H1 (cell line): ENCODE measurements around the gene CTNNA3. TPM values are rescaled to one million over a fixed set of nuclear protein-coding genes. Genes with fewer than 3 reads are reported as not detected.

Source experiments
- CTCF ChIA-PET: fragments of 300-600 bp; sonication (Branson Sonifier 250); formaldehyde crosslinking; loops from one replicate; lab custom pipeline; 2021; ENCODE audit not compliant: partially characterized antibody; lab: Charles Lee
- POLR2A ChIA-PET: fragments of 300-600 bp; sonication (Branson Sonifier 250); formaldehyde crosslinking; loops from one replicate; lab custom pipeline; 2021; ENCODE audit warnings: inconsistent platforms; ENCODE audit not compliant: partially characterized antibody; lab: Charles Lee
- DNase-seq, 2 experiments: peaks; one replicate each; pipeline versions ENCODE4 v3.0.0 to v3.0.0-alpha.2; 2010 to 2022; ENCODE audit warnings: low spot score in 2 of 2, low read depth in 1 of 2, mixed read lengths in 1 of 2
- FAIRE-seq: peaks from 2 replicates; lab custom pipeline; 2011; peaks lifted over from hg19 to GRCh38; lab: Jason Lieb, UNC
- H2AFZ ChIP-seq: 2 replicates; pipeline ENCODE4 v1.8.1; 2012; ENCODE audit warnings: low read length, inconsistent platforms
- H2AK5ac ChIP-seq: 2 replicates; pipeline ENCODE4 v1.6.1; 2013; ENCODE audit warnings: low read depth, low read length
- H2BK120ac ChIP-seq: replicated peaks from 2 replicates; pipeline ENCODE3; 2013; ENCODE audit warnings: low read depth, low read length, inconsistent platforms
- H2BK12ac ChIP-seq: 2 replicates; pipeline ENCODE4 v1.6.1; 2013; ENCODE audit warnings: low read depth, low read length
- H2BK15ac ChIP-seq: 2 replicates; pipeline ENCODE4 v1.6.1; 2013; ENCODE audit warnings: low read length
- H2BK20ac ChIP-seq: 2 replicates; pipeline ENCODE4 v1.6.1; 2013; ENCODE audit warnings: low read length
- H2BK5ac ChIP-seq: 2 replicates; pipeline ENCODE4 v1.6.1; 2013; ENCODE audit warnings: low read depth, low read length
- H3K14ac ChIP-seq: 2 replicates; pipeline ENCODE4 v1.6.1; 2013; ENCODE audit warnings: inconsistent platforms; ENCODE audit not compliant: insufficient read length
- H3K18ac ChIP-seq: 2 replicates; pipeline ENCODE4 v1.6.1; 2013; ENCODE audit warnings: low read length; ENCODE audit errors: extremely low read depth
- H3K23ac ChIP-seq: 2 replicates; pipeline ENCODE4 v1.6.1; 2013; ENCODE audit warnings: inconsistent platforms; ENCODE audit not compliant: insufficient read length
- H3K23me2 ChIP-seq: 2 replicates; pipeline ENCODE4 v1.6.1; 2013; ENCODE audit warnings: low read depth, low read length
- H3K27ac ChIP-seq: 2 replicates; pipeline ENCODE4 v1.6.1; 2011; ENCODE audit warnings: low read depth, low read length, inconsistent platforms
- H3K27me3 ChIP-seq, 4 experiments: replicated peaks in 1 of 4; 1 replicate in 1 of 4; 2 replicates in 3 of 4; pipeline versions ENCODE4 v1.6.1 to v1.8.1; 2011 to 2013; ENCODE audit warnings: low read length in 3 of 4, mild to moderate bottlenecking in 3 of 4, inconsistent platforms in 2 of 4, mixed read lengths in 2 of 4, moderate library complexity in 1 of 4; ENCODE audit not compliant: control insufficient read depth in 3 of 4, insufficient read depth in 3 of 4; ENCODE audit errors: extremely low read depth in 1 of 4
- H3K36me3 ChIP-seq, 4 experiments: 2 replicates each; pipeline versions ENCODE4 v1.6.1 to v1.8.1; 2011 to 2013; ENCODE audit warnings: mild to moderate bottlenecking in 4 of 4, low read length in 3 of 4, moderate library complexity in 2 of 4, control low read depth in 1 of 4, inconsistent platforms in 1 of 4; ENCODE audit not compliant: insufficient read depth in 4 of 4, control insufficient read depth in 2 of 4
- H3K4ac ChIP-seq: replicated peaks from 2 replicates; pipeline ENCODE3; 2013; ENCODE audit warnings: low read length, low read depth, mixed read lengths, inconsistent platforms; ENCODE audit not compliant: insufficient read length
- H3K4me1 ChIP-seq, 4 experiments: replicated peaks in 1 of 4; 1 replicate in 1 of 4; 2 replicates in 3 of 4; pipeline versions ENCODE4 v1.6.1 to v1.8.1; 2011 to 2013; ENCODE audit warnings: low read length in 3 of 4, inconsistent platforms in 2 of 4, mixed read lengths in 1 of 4; ENCODE audit not compliant: insufficient read depth in 4 of 4, control insufficient read depth in 3 of 4
- H3K4me2 ChIP-seq, 2 experiments: 2 replicates each; pipeline versions ENCODE4 v1.6.1 to v1.8.1; 2011 to 2013; ENCODE audit warnings: low read depth in 2 of 2, low read length in 2 of 2, control low read depth in 1 of 2, inconsistent platforms in 1 of 2, mild to moderate bottlenecking in 1 of 2; ENCODE audit not compliant: insufficient read depth in 1 of 2
- H3K4me3 ChIP-seq, 4 experiments: fragments of 200-600, 300-600 bp in 1 of 4; sonication (generic), shearing (Covaris generic), sonication (Bioruptor Twin) in 1 of 4; 2 replicates each; pipeline versions ENCODE4 v1.5.1 to v1.8.1; 2011 to 2016; ENCODE audit warnings: low read length in 4 of 4, low read depth in 3 of 4, control low read depth in 2 of 4, inconsistent platforms in 2 of 4, mild to moderate bottlenecking in 2 of 4, mixed read lengths in 1 of 4, moderate library complexity in 1 of 4; ENCODE audit not compliant: insufficient read depth in 2 of 4; ENCODE audit errors: extremely low read depth in 1 of 4
- H3K56ac ChIP-seq: replicated peaks from 2 replicates; pipeline ENCODE3; 2013; ENCODE audit warnings: low read depth, mild to moderate bottlenecking, mixed read lengths, low read length, inconsistent platforms; ENCODE audit not compliant: insufficient read length
- H3K79me1 ChIP-seq: 2 replicates; pipeline ENCODE4 v1.6.1; 2013; ENCODE audit warnings: low read depth, low read length, control low read depth
- H3K79me2 ChIP-seq, 2 experiments: 2 replicates each; pipeline versions ENCODE4 v1.6.1 to v1.8.1; 2012 to 2013; ENCODE audit warnings: low read length in 2 of 2, mild to moderate bottlenecking in 2 of 2, inconsistent platforms in 1 of 2; ENCODE audit not compliant: insufficient read depth in 2 of 2, control insufficient read depth in 1 of 2
- H3K9ac ChIP-seq, 4 experiments: replicated peaks in 1 of 4; 1 replicate in 1 of 4; 2 replicates in 3 of 4; pipeline versions ENCODE4 v1.6.1 to v1.8.1; 2011 to 2013; ENCODE audit warnings: low read depth in 3 of 4, low read length in 3 of 4, control low read depth in 2 of 4, mild to moderate bottlenecking in 2 of 4, moderate library complexity in 2 of 4, inconsistent platforms in 1 of 4; ENCODE audit errors: extremely low read depth in 1 of 4
- H3K9me3 ChIP-seq, 2 experiments: 2 replicates each; pipeline versions ENCODE4 v1.6.1 to v1.8.1; 2012 to 2013; ENCODE audit warnings: mild to moderate bottlenecking in 2 of 2, moderate library complexity in 2 of 2, control low read depth in 1 of 2, inconsistent platforms in 1 of 2, low read depth in 1 of 2, low read length in 1 of 2, mixed read lengths in 1 of 2; ENCODE audit not compliant: insufficient read depth in 2 of 2
- H4K20me1 ChIP-seq, 2 experiments: replicated peaks in 1 of 2; 2 replicates each; pipeline versions ENCODE3 to v1.8.1; 2011 to 2013; ENCODE audit warnings: inconsistent platforms in 2 of 2, low read length in 2 of 2, mild to moderate bottlenecking in 1 of 2; ENCODE audit not compliant: insufficient read depth in 2 of 2, control insufficient read depth in 1 of 2
- H4K5ac ChIP-seq: 2 replicates; pipeline ENCODE4 v1.6.1; 2013; ENCODE audit warnings: low read length, low read depth, mixed read lengths, inconsistent platforms; ENCODE audit not compliant: insufficient read length
- H4K8ac ChIP-seq: 2 replicates; pipeline ENCODE4 v1.8.0; 2013; ENCODE audit warnings: mild to moderate bottlenecking, moderate library complexity, low read length, inconsistent platforms; ENCODE audit not compliant: insufficient read depth; ENCODE audit errors: extremely low read depth
- H4K91ac ChIP-seq: replicated peaks from 2 replicates; pipeline ENCODE3; 2013; ENCODE audit warnings: low read length, mixed read lengths, inconsistent platforms; ENCODE audit not compliant: insufficient read length
- JUN ChIP-seq: IDR thresholded peaks from 2 replicates; pipeline ENCODE4 v1.6.1; 2011; ENCODE audit warnings: low read depth, mild to moderate bottlenecking, improper control_type of control experiment, low read length
- MAFK ChIP-seq: IDR thresholded peaks from 2 replicates; pipeline ENCODE4 v1.6.1; 2012; ENCODE audit warnings: low read depth, mild to moderate bottlenecking, improper control_type of control experiment, low read length
- polyA plus RNA-seq, 7 experiments: library from polyadenylated mRNA; depleted of rRNA in 3 of 7; stranded (reverse) in 5 of 7; unstranded in 2 of 7; fragments of >200 nt in 5 of 7; fragments of 200-250 nt in 2 of 7; gene quantifications; 1 replicate in 5 of 7; 2 replicates in 1 of 7; 4 replicates in 1 of 7; pipeline versions ENCODE4 v1.2.1 to v1.2.3, GENCODE V29; 2011 to 2013; ENCODE audit warnings: missing spikeins in 2 of 7, mixed read lengths in 2 of 7
- total RNA-seq: library from RNA; stranded (reverse); fragmentation: NEBNext Ultra II Directional; extraction: Animal tissue kit (Norgen Biotek cat#: 25700); gene quantifications from 2 replicates; pipeline ENCODE4 v1.2.1, GENCODE V29; 2021

Gene CTNNA3
- total and polyA plus RNA-seq, 2 of the 8 experiments (the other 6 are each of a cell fraction or from before 2014, with no cell fraction given) = 1.3 to 1.5 TPM

DNA sequence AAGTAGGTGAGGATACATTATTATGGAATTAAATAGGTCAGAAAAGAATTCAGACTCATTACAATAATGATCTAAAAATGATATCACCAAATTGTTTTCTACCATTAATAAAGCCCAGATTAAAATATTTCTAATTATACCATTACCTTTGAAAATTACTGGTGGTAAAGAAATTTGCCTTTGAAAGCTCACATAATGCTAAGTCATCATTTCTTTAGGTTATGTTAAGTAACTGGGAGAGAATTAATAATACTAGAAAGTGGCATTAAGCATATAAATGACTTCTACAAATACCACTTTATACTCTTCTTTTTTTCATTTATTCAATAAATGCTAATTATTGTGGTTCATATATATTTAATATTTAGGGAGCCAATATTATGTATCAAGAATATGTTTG, 1411.4 kb downstream of the CTNNA3 start:
- H3K4ac ChIP-seq = no peak overlapping the region
- no peak overlapping the region for H2BK20ac ChIP-seq
- H3K14ac ChIP-seq = no peak overlapping the region
- no peaks in the 10 kb centered on the region for H3K27me3 ChIP-seq
- H3K36me3 ChIP-seq = no peaks in the 10 kb centered on the region
- no peaks in the 10 kb centered on the region for H3K4me1 ChIP-seq
- no peak for DNase-seq
- TF ChIP-seq JUN = no peak
- TF ChIP-seq MAFK = peak; percentile 68; the same call in 1 of the 2 replicates
- H4K8ac ChIP-seq = no peak overlapping the region
- no peak overlapping the region for H4K5ac ChIP-seq
- no peaks in the 10 kb centered on the region for H3K79me2 ChIP-seq
- ChIA-PET CTCF (no interaction called here), POLR2A (no interaction called here)
- H3K9ac ChIP-seq = no peak overlapping the region
- H2AK5ac ChIP-seq = no peak overlapping the region
- no peak overlapping the region for H2BK5ac ChIP-seq
- no peaks in the 10 kb centered on the region for H3K23me2 ChIP-seq
- H3K23ac ChIP-seq = no peak overlapping the region
- no peak overlapping the region for H2BK15ac ChIP-seq
- no peaks in the 10 kb centered on the region for H3K79me1 ChIP-seq
- no peak overlapping the region for H4K91ac ChIP-seq
- H3K4me2 ChIP-seq = no peak overlapping the region
- no peaks in the 10 kb centered on the region for H4K20me1 ChIP-seq
- no peak overlapping the region for H3K56ac ChIP-seq
- H3K9me3 ChIP-seq = no peaks in the 10 kb centered on the region
- H3K4me3 ChIP-seq = no peak overlapping the region
- no peak overlapping the region for H2AFZ ChIP-seq
- no peak overlapping the region for H2BK12ac ChIP-seq
- FAIRE-seq = no peak
- H3K18ac ChIP-seq = no peak overlapping the region
- no peak overlapping the region for H2BK120ac ChIP-seq
- H3K27ac ChIP-seq = no peak overlapping the region
